NCI-H226 (cell line): ENCODE measurements around the gene TIMM23.
"Not testable (repeated sequence)": the region's sequence is repeated elsewhere in the genome, so short reads cannot be mapped to it uniquely, and the experiment has no call there.

Source experiments
- DNase-seq: peaks from one replicate; pipeline ENCODE4 v3.0.0-alpha.2; 2015

Gene TIMM23

DNA sequence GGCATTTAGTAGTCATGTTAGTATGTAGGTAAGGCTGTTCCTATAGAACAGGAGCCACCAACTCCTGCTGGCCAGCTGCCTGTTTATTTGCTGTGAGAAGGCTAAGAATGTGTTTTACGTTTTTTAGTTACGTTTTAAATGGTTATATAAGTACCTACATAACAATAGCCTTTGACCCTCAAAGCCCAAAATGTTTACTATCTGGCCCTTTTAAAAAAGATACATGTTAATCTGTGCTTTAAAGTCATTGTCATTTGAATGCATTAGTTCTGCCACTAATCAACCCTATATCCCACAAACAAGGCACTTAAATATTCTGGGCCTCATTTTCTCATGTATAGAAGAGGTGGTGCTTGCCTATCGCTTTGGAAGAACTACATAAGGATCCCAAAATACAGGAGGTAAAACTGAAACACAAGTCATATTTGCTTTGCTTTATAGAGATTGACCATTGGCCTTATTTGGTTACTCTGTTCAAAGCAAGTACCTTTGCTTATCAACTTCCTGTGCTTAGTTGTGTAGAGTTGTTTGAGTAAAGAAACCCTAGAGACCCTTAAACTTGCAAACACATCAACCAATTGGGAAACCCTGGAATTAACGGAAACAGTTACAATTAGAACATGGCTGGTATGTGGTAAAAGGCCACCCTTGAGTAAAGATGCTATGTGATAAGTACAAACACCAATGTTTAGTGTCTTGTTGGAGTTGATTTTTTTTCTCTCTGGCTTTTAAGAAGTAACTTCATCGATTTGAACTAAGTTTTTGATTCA lies 25.9 kb downstream of the TIMM23 start:
- no peak for DNase-seq

DNA sequence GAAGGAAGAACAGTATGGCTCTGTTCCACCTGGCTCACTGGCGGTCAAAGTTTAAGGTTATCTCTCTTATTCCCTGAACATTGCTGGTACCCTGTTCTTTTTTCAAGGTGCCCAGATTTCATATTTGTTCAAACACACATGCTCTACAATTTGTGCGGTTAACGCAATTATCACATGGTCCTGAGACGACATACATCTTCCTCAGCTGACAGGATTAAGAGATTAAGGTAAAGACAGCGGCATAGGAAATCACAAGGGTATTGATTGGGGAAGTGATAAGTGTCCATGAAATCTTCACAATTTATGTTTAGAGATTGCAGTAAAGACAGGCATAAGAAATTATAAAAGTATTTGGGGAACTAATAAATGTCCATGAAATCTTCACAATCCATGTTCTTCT lies 27.7 kb downstream of the TIMM23 start:
- not testable (repeated sequence) for DNase-seq

DNA sequence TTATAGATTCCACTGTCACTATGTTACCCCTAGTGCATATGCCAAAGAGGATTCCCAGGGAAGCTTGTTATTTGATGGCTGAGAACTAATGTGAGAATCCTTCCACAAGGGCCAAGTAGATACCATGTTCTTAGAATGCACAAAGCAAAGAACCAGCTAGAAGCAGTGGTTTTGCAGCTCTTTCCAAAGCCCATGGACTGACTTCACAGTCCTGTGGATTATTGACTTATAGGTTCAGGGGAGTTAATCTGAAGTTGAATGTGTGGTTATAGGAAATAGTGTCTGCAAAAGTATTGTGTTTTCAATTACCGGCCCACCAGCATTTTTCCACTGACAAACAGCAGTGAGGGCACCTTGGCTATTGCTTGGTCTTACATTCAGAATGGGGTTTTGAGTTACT lies 28.2 kb downstream of the TIMM23 start:
- no peak for DNase-seq

DNA sequence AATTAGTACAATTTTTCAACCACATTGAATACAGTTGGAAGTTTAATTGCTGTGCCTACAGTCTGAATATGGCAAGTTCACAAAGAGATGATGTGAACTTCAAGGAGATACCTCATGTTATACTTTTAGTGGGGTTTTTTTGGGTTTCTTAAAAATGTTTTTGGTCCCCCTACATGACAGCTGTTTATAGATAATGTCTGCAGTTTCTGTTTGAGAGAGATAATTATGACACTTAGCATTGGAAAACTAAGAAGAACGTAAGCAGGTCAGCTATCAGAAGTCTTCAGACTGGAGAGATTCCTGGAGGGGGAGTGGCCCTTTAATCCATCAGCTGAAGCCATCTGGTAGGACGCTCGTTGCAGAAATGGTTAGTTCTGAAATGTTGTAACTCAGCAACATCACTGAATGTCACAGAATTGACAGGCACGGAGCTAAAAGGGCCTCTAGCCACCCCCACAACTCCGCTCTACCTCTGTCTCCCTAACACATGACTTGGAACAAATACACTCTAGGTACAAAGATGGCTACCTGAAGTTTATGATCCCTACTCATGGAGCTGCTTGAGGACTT lies 29.0 kb downstream of the TIMM23 start:
- no peak for DNase-seq

DNA sequence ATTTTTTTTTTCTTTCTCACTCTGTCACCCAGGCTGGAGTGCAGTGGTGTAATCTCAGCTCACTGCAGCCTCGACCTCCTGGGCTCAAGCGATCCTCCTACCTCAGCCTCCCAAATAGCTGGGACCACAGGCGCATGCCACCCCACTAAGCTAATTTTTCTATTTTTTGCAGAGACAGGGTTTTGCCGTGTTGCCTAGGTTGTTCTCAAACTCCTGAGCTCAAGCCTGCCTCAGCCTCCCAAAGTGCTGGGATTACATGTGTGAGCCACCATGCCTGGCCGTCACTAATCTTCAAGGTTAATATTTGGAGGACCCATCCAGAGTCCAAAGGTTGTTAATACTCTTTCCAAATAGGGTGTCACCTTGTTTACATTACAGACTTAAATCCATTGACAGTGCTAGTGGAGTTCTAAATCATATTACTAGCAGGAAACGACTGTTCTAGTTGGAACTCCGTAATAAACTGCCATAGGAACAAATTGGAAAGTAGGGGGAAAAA lies 29.9 kb downstream of the TIMM23 start:
- DNase-seq, result not testable (repeated sequence)

DNA sequence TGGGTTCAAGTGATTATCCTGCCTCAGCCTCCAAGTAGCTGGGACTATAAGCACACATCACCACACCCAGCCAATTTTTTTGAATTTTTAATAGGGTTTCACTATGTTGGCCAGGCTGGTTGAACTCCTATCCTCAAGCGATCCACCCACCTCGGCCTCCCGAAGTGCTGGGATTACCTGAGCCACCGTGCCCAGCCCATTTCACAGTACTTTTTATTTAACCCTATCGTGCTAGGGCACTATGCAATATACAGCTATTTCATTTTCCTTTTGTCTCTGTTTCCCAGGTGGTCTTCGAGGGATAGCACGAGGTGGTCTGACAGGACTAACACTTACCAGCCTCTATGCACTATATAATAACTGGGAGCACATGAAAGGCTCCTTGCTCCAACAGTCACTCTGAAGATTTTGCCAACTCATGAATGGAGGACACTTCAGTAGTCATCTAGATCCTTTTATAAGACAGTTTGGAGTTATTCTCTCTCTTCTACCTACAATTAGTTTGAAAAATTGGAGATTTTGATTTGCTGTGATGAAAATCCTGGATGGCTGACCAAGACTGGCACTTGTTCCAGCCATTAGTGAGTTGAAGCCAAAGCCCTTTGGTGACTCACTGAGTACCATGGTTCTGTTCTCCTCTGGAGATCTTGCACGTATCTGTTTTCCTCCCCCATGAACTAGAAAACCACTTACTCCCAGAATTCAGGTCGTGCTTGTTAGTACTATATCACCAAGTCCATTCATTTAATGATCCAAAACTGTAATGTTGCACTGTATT lies 30.8 kb downstream of the TIMM23 start:
- DNase-seq, result no peak

DNA sequence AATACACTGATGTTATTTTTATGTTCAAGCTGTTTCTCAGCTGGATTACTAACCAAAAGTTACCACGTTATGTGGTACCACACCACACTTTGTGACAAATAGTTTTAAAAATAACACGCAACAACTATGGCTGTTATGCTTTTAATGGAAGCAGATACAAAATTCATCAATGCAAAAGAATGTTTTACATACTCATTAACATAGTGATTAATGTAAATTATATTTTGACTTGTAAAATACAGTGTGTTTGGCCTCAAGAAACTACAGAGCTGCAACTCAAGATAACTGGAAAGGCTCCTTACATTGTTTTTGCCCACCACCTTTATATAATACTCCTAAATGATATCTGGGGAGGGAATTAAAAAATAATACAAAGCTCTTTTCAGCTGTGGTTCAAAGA lies 32.7 kb downstream of the TIMM23 start:
- DNase-seq, result no peak

DNA sequence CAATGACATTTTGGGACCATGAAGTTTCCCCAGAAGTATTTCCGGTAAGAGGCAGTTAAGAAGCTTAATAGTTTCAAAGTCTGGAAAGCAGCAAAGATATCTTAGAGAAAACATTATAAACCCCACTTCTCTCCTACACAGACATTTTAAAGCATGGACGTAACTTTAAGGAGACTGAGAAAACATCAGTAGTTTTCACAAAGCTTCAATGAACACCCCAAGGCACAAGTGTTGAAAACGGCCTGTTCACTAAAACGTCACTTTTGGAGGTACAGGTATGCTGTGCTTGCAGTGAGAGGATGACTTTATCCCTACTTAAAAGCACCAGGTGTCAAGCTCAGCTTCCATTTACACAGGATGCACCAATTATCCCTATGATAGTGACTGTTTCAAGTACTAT lies 33.1 kb downstream of the TIMM23 start:
- DNase-seq, result no peak

DNA sequence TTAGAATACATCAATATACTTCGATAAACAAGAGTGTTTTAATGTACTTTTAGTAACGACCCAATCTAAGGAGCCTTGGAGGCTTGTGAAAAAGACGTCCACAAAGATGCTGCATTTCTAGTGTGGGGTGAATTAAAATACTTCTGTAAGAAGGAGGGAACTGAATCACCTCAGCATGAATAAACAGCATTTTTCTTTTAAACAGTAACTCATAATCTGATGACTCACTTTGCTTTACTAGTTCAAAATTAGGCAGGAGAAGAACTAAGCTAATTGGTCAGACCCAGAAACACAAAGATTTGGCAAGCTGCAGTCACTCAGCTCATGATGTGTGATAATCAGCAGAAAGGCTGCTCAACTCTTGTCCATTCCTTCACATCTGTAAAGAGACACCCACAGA lies 33.9 kb downstream of the TIMM23 start:
- no peak for DNase-seq

DNA sequence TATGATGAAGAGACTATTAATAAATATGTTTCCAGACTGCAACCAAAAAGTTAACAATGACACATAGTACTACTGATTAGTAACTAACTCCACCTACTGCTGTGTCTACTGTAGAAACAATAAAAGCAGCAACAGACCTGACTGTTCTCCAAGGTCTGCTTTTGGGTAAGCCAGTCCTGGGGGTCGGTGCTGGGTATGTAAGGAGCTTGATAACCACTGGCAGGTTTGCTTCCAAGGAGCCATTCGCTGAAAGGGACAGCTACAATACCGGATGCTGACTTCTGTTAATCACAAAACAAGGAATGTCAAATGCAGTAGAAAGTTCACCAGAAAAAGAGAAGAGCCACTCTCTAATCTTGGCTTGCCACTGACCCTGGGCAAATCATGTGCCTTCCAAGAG lies 40.5 kb downstream of the TIMM23 start:
- no peak for DNase-seq

DNA sequence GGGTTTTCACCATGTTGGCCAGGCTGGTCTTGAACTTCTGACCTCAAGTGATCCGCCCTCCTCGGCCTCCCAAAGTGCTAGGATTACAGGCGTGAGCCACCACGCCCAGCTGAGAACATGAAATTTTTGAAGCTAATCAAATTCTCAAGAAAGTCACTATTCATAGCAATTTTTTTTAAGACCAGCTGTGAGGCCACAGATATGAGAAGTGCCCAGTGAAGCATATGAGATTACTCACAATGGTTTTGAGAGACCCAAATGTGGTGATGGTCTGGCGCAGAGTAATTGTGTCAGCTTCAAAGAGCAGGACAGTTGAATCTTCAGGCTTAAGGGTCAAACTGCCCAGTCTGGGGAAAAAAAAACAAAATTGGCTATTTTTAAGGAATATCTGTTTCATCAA lies 41.9 kb downstream of the TIMM23 start:
- DNase-seq, result no peak

DNA sequence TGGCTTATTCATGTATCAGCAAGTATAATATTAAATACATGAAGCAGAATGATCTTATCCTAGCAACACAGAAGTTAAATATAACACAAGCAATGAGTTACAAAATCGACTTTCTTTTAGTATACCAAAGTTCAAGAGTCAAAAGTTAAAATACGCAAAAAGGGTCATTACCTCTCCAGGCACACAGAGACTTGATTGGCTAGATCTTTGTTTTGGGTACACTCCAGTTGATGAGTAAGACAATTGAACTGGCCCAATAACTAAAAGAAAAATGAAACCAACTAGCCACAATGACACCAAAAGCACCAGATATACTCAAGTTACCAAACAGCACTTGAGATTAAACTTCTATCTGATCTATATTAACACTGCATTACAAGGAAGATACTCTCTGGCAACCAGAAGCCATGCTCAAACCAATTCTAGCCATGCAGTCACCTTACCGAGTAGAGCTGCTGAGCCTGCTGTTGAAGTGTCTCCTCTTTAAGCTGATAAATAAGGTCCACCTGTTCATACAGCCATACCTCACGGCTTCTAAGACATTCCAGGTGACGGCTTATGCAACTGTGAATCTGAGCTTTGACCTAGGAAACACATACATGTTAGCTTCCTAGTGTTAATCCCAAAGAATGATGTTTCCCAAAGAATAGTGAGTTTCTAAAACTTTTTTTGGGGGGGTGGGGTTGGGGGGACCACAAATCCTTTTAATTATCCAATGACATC lies 42.6 kb downstream of the TIMM23 start:
- DNase-seq, result no peak

DNA sequence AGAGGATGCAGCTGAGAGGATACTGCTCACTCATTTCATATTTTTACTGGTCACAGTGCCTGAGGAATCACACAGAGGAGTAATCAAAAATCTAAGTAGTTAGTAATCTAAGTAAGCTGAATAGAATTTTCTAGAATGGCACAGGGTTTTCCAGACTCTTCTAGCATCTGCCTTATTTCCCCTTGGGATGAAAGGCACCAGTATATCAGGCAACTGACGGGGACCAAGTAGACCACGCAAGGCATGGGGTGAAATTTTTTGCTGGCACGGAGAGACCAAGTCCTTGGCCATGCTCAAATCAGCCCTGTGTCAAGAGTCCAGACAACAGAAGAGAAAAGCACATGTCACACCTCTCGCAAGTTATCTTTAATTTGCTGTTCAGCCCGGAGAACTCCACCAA lies 43.9 kb downstream of the TIMM23 start:
- no peak for DNase-seq

DNA sequence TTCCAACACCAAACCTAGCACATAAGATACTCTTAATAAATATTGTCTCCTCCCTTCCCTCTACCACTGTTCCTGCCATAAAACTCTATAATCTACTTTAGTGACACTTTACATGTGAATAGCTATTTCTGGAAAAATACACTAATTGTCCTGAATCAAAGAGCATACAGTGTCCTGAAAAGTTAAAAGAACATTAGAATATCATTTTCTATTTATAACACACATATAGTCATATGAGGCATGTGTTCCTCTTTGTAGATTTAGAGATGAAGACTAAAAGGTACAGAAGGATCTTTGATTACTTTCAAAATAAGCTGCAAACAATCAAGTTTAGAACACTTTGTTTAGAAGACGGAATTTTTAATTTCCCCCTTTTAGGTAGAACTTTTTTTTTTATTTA lies 44.5 kb downstream of the TIMM23 start:
- no peak for DNase-seq

DNA sequence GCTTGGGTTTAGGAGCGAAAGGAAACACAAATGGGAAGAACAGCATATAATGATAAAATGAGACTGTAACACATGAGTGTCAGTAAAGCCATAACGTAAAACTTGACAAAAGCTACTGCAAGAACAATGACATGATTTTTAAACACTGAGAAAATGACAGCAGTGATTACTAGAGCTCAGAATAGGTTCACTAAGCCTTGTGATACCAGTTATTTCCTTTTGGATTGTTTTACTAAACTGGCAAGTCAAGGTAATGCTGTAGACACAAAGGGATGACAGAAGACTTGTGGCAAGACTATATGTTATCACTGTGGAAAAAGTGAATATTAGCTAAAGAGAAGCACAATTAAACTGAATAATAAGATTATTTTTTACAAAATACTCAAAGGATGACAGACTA lies 45.4 kb downstream of the TIMM23 start:
- DNase-seq, result no peak

DNA sequence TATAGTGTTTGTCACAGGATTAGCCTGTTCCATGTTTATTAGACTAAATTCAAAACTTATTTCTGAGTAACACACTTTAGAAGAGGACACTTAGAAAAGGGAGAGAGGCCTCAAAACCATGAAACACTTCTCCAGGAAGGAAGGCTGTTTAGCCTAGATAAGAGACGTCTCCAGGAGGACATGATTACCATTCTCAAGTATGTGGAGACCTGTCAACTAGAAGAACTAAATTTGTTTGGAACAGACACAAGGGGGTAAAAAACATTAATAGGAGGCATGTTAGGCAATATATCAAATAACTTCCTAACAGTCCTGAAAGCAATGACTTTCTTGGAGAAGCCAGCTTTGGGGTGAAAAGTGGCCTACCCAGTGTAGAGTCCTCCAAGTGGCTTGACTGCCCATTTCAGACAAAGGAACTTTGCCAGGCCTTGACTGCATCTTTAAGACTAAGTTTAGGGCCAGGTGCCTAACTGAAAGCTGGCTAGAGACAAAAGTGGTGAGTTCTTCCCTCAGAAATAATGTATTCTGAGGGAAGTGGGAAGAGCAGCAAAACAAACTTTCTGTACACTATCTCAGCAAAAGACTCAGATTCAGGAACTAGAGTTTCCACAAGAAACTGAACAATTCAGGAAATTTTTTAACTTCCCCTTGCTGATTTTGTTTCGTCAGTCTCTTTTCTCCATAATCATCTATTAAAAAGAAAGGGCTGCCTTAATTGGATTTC lies 46.3 kb downstream of the TIMM23 start:
- peak; percentile 76 for DNase-seq

DNA sequence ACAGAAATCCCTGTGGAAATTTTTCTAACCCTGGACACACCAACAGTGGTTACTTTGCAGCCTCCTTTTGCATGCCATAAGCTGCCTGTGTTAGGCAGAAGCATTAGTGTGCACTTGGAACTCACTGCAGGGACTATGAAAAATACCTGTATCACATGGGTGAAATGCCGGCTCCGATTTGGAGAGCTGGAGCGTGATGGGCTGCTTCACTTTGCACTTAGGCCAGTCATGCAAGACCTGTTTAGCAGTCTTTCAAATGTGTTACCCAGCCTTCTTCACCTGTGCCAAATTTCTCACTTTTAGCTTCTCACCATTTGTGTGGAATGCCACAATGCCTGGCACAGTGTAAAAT lies 46.9 kb downstream of the TIMM23 start:
- DNase-seq, result no peak

DNA sequence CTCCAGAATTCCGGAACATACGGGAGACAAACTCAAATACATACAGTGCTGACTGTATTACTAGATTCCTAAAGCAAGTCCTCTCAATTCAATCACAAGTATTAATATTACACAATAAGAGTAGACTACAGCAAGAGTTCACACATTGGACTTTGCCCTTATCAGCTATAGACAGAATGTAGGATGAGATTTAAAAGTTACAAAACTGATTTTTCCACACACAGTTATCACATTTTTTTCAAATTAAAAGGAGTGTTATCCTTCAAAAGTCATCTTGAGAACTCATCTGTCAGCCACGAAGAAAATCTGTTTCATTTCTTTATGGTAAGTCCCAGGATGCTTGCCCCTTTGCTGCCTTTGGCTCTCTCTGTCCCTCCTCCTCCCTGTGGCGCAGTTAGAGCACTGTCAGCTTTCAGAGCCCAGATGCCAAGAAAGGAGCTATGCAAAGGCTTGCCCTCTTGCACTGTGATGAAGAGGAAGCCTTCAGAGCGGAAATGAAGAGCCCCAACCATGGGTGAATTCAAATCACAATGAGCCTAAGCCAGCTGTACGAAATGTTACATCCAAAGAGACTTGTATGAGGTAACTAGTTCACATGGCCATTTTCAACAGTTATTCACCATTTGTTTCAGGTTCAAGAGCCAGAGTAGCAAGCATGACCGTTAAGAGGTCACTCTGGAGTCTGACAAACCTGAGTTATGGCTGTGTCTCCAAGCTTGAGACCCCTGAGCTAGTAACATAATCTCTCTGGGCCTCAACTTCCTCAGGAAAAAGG lies 47.5 kb downstream of the TIMM23 start:
- DNase-seq, result no peak

DNA sequence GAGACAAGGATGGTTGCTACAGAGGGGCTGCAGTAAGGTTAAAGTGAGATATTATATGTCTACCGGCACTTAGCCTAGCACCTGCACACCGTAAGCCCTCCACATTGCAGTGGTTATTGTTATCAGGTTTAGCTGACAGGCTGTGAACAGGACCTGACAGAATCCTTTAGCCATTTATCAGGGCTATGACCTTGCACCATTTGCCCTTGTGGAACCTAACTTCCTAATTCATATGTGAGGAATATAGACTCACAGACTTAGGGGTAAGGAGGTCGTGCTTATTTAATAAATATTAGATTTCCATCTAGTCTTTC lies 48.0 kb downstream of the TIMM23 start:
- no peak for DNase-seq

DNA sequence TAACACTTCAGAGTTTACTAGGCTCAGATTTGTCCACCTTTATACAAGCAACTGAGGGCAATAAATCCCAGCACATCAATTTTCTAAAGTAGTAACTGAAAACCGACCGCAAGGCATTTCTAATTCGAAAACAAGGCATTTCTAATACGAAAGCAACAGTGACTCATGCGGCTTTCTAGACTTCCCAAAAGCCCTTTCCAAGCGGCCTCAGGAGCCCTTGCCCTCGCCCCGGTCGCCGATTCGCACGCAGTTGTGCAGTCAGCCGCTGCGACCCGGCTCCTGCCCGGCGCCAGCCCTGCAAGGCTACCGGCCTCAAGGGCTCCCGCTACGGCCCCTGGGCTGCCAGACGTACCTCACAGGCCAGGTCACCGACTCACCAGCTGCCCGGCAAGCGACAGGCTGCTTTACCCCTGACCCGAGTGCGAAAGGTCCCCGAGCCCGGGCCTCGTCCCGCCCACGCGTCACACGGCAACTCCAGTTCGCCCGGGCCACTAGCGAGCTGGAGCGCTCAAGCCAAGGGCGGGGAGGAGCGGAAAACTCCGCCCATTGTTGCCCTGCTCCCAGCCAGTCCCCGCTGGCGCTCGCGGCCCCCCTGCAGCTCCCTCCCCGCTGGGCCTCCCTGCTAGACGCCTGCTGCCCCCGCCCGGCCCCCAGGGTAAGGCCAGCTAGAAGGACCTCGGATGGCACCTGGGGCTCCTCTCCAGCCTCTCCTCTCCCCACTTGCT lies 50.9 kb downstream of the TIMM23 start:
- DNase-seq, result peak; percentile 93

DNA sequence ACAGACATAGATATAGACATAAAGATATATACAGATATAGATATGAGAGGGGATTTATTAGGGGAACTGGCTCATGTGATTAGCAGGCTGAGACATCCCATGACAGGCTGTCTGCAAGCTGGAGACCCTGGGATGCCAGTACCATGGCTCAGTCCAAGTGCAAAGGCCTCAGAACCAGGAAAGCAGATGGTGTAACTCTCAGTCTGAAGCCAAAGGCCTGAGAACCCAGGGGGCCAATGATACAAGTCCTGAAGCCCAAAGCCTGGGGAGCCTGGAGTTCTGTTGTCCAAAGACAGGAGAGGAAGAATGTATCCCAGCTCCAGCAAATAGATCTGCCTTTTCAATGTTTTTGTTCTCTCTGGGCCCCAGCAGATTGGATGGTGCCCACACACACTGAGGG lies 52.7 kb downstream of the TIMM23 start:
- DNase-seq, result no peak
